NAMALWA (cell line): ENCODE measurements around the gene MYOM3.

Source experiments
- DNase-seq: peaks from one replicate; pipeline ENCODE4 v3.0.0-alpha.2; 2015; ENCODE audit warnings: low spot score

Gene MYOM3

DNA sequence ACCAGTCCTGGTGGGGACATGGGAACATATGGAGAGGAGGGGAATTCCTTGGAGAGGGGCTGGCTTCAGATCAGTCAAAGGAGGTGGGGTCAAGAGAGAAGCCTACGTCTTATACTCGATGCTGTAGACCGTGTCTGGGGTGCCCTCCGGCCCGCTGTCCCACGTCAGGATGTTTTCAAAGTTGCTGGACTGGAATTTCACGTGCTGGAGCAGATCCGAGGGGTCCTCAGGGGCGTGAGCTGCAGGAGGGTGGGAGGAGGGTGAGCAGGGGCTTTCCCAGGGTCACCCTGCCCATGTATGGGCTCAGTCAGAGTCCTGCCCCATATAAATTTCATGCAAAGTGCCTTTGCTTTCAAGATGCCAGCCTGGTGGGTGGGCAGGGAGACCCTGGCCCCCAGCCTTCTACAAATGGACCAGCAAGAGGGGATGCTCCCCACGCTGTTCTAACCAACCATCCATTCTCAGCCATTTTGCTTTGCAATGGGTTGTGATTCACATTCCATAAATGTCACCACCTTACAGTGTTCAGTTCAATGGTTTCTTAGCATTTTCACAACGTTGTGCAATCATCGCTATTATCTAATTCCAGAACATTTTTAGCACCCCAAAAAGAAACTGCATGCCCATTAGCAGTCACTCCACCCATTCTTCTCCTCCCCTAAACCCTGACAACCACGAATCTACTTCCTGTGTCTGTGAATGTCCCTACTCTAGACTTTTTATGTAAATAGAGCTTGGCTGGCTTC is 26.7 kb upstream of the MYOM3 start:
- no peak for DNase-seq

GRCh38 chr1:24136956-24137539 is 25.1 kb upstream of the MYOM3 start:
- no peak for DNase-seq

DNA sequence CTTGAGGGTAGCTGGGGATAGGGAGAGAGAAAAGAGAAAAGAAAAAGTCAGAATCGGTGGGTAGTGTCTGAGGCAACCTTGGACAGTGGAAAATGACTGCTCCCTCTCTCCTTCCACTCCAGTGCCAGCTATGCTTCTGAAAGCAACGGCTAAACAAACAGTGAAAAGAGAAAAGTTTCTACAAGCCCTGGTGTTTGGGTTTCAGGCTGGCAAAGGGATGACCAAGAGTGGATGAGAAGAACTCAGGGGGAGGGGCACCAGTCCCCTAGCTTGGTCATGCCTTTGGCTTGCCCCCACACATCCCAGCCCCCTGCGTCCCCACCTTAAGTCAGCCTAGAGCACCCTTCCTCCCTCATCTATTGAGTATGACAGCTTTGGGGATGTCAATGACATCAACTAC is 22.4 kb upstream of the MYOM3 start:
- no peak for DNase-seq

DNA sequence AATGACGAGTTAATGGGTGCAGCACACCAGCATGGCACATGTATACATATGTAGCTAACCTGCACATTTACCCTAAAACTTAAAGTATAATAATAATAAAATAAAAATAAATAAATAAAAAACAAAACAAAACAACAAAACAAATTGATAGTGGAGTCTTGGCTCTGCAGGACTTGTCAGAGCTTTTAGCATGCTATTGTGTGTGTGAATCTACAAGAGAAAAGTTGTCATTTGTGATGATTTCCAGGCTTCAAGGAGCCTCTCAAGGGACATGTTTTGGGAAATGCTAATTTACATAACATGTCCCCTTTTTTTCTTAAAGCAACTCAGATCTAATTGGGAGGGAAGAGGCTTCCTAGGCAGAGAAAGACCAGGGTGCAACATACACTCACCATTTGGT is 21.9 kb upstream of the MYOM3 start:
- DNase-seq = no peak

DNA sequence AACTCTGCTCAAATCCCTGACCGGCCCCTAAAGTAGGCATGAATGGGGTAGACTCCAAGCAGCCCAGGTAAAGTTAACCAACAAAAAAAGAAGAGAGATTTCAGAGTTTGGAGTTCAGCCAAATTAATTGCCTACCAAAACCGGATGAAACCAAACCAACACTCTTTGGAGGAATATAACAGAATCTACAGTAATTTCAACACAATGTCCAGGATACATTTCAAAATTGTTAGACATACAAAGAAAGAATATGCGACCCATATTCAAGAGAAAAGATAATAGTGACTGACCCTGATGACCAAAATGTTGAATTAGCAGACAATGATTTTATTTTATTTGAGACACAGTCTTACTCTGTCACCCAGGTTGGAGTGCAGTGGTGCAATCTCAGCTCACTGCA is 18.4 kb upstream of the MYOM3 start:
- no peak for DNase-seq

GRCh38 chr1:24127801-24128363 is 15.9 kb upstream of the MYOM3 start:
- DNase-seq = no peak

DNA sequence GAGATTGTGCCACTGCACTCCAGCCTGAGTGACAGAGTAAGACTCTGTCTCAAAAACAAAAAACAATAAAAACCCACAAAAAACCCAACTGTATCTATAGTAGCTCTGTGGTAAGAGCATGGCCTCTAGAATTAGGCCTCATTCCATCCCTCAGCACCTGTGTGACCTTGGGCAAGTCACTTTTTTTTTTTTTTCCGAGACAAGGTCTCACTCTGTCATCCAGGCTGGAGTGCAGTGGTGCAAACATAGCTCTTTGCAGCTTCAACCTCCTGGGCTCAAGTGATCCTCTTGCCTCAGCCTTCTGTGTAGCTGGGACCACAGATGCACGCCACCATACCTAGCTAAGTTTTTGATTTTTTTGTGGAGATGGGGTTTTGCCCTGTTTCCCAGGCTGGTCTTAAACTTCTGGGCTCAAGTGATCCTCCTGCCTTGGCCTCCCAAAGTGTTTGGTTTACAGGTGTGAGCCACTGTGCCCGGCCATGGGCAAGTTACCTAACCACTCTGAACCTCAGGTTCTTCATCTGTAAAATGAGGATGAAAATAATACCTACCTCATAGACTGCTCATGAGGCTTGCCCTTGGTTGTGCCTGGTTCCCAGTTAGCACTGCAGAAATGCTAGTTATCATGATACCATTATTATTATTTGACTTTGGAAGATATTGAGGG is 15.3 kb upstream of the MYOM3 start:
- DNase-seq = no peak

DNA sequence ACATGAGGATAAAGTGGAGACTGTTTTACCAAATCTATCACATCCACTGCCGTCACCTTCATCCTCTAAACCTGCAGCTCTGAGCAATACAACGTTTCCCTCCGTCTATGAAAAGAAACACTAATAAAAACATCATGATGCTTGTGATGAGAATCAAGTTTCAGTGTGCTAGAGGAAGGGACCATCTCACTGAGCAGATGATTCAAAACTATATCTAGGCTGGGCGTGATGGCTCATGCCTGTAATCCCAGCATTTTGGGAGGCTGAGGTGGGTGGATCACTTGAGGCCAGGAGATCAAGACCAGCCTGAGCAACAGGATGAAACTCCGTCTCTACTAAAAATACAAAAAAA is 14.7 kb upstream of the MYOM3 start:
- DNase-seq = no peak

DNA sequence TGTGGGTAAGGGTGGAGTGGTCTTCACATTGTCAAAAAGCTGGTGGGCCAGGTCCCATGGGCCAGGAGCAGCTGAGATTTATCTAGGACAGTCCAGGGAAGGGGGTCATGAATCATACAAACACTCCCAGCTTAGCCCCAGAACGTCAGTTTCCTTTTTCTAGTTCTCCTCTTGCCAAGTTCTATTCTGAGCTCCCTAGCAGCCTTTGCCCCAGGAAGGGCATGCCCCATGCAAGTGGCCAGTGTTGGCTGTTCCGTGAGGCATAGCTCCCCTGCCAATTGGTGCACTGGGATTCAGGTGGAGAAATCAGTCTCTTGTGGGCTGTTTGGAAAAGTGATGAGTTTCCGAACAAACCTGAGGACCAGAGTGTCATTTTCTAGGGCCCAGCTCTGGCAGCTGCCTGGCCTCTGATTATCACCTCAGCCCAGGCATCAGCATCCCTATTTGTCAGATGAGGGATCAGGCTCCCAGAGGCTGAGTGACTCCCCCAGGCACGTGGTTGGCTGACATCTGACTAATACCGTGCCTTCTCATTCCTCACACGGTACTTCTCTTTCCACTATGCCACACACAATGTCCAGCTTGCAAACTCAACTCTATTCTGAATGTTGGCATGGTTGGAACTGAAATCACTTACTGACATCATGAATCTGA is 14.2 kb upstream of the MYOM3 start:
- no peak for DNase-seq

GRCh38 chr1:24125456-24125855 is 13.5 kb upstream of the MYOM3 start:
- DNase-seq = no peak

DNA sequence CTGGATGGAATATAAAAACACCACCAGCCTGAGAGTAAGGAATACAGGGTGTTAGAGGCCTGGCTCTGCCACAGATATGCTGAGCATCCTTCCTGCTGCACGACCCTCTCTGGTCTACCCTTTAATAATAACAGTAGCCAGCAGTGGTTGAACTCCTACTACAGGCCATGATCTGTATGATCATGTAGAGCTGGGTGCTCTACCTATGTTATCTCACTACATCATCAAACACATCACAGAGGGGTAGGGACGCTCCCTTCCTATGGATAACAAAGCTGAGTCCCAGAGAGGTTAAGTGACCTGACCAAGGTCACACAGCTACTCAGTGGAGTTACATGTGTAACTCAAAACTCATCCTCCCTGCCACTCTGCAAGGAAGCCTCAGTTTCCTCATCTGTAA is 13.0 kb upstream of the MYOM3 start:
- DNase-seq = no peak

- DNase-seq = no peak
These were observed 11.7 kb upstream of the MYOM3 start for GRCh38 chr1:24123611-24124010.

DNA sequence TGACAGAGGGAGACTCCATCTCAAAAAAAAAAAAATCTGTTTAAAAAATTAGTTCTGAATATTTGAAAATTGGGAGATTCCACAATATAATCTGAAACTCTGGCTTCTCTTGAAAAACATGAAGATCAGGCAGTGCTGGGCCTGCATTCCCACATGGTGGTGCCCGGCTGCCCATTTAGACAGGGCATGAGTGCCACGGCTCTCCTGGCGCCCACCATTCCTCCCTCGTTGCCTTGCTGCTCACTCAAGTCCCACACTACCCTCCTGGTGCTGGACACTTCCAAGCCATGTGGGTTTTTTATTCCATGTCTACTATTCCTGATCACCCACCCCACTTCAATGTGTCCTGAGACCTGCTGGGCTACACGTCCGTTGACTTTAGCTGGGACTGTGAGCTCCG is 10.8 kb upstream of the MYOM3 start:
- no peak for DNase-seq

DNA sequence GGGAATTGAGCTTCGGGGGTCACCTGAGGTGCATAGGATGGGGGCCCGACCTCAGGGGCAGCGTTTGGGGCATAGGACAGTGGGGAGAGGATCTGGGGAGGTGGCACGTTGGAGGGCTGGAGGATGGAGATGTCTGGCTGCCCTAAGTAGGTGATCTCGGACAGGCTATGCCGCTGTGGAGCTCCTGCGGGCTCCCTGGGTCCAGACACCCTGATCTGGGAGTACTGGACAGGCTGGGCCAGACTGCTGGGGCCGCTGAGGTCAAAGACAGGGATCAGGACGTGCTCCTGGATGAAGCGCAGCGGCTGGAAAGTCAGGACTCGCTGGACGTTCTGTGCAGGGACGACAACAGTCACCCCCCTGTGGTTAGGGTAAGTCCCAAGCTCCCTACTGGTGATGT is 9.5 kb upstream of the MYOM3 start:
- DNase-seq = no peak

- no peak for DNase-seq
These were observed 9.0 kb upstream of the MYOM3 start for GRCh38 chr1:24120965-24121364.

- no peak for DNase-seq
These were observed 8.2 kb upstream of the MYOM3 start for GRCh38 chr1:24119859-24120756.

DNA sequence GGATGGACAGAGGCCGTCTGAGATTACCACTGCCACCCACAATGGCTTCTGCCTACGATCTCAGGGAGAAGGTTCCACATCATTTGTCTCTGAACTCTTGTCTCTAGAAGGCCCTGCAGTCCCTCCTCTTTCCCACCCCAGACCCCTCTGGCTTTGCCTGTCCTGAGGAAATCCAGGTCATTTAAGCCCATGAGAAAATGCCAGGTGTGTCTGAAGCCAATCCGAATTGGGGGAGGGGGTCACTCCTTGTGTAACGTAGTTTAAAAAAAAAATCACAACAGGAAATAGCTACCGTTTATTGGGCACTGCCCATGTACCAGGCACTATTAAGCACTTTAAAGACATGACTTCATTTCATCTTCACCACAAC is 7.5 kb upstream of the MYOM3 start:
- DNase-seq = no peak

GRCh38 chr1:24118410-24119242 is 6.7 kb upstream of the MYOM3 start:
- no peak for DNase-seq

DNA sequence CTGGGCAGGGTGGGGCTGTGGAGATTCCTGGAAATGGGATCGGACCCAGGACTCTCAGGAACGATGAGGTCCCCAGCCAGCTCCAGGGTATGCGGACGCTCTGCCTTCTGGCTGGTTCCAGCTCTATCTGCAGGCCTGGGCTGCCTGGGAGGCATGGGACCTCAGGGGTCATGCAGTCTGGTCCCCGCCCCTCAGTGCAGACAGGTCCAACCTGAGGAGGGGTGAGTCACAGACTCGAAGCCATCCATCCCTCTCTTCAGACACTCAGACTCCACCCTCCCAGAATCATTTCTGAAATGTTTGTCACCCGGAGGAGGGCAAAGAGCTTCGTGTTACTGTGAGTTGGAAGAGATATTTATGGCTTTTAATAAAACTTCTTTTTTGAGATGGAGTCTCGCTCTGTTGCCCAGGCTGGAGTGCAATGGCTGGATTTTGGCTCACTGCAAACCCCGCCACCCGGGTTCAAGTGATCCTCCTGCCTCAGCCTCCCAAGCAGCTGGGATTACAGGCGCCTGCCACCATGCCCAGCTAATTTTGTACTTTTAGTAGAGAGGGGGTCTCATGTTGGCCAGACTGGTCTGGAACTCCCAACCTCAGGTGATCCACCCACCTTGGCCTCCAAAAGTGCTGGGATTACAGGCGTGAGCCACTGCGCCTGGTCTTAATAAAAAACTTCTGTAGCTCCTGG is 5.9 kb upstream of the MYOM3 start:
- no peak for DNase-seq

GRCh38 chr1:24117132-24117531 is 5.2 kb upstream of the MYOM3 start:
- no peak for DNase-seq
